ENCODE measurements around the gene XYLT1. TPM values are rescaled to one million over a fixed set of nuclear protein-coding genes. Genes with fewer than 3 reads are reported as not detected.
A peak's percentile ranks its signal among the peaks of the same experiment; 100 is the strongest.

The XYLT1 gene
- total and polyA plus RNA-seq, 10 of the 15 experiments (the other 5 are each of a cell fraction or from before 2014, with no cell fraction given): 0.88 to 14.8 (median 5.8) TPM

DNA sequence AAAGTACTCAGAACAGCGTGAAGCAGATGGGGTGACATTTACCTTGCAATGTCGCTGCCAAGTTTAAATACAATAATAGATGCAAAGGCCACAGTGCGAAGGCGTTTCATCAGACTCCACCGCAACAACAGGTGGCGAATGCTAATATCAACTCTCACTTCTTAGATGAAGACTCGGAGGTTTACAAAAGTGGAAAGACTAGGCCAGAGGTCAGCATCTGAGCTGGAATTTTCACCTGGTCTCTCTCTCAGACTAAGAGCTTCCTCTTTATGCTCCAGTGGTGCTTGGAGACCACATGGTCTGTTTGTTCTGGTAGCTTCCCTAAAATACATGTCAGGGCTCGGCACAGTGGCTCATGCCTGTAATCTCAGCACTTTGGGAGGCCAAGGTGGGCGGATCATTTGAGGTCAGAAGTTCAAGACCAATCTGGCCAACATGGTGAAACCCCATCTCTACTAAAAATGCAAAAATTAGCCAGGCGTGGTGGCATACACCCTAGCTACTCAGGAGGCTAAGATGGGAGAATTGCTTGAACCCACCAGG, 169.1 kb downstream of the XYLT1 start (continued):
- TF ChIP-seq KDM1A (IDR thresholded peaks at IDR 0.05; ENCODE audit: borderline replicate concordance) (no peak), ZNF384 (IDR thresholded peaks at IDR 0.05; ENCODE audit: borderline replicate concordance, low read depth, low read length) (no peak), ZNF24 (IDR thresholded peaks at IDR 0.05) (peak; percentile 70), NRF1 (conservative IDR thresholded peaks at IDR 0.05; ENCODE audit: low read depth, low read length) (no peak), IRF3 (IDR thresholded peaks at IDR 0.05) (no peak), ZBTB4 (CRISPR knock-in tag; IDR thresholded peaks at IDR 0.05) (no peak), CBX5 (IDR thresholded peaks at IDR 0.05; ENCODE audit: low read depth) (peak; percentile 50; the same call in 1 of the 2 replicates), SPI1 (IDR thresholded peaks at IDR 0.05; ENCODE audit: borderline replicate concordance, insufficient read depth, low read depth, low read length) (peak; percentile 70), WRNIP1 (IDR thresholded peaks at IDR 0.05; ENCODE audit: borderline replicate concordance, low read depth, low read length) (no peak), NBN (IDR thresholded peaks at IDR 0.05) (peak; percentile 98), STAT3 (IDR thresholded peaks at IDR 0.05; ENCODE audit: low read depth, low read length) (0 out of 2 replicates have a peak, but pooled peaks have one; percentile 65), NFYA (IDR thresholded peaks at IDR 0.05; ENCODE audit: borderline replicate concordance, low read depth, low read length) (no peak), PAX5 (IDR thresholded peaks at IDR 0.05; ENCODE audit: borderline replicate concordance, low read depth, low read length) (peak; percentile 84), SRF (IDR thresholded peaks at IDR 0.05; ENCODE audit: low read depth in 2 of 2, low read length in 2 of 2) (no peak), LARP7 (IDR thresholded peaks at IDR 0.05) (no peak), RAD21 (IDR thresholded peaks at IDR 0.05; ENCODE audit: insufficient read depth, low read depth, low read length) (peak; percentile 5; the same call in 1 of the 2 replicates), EGR1 (IDR thresholded peaks at IDR 0.05; ENCODE audit: borderline replicate concordance in 1 of 2, low read depth in 2 of 2, low read length in 2 of 2) (peak in 1 of 2 experiments; percentile 48; a peak in 2 of 3 replicates)
- TF ChIP-seq, protein P1, sequence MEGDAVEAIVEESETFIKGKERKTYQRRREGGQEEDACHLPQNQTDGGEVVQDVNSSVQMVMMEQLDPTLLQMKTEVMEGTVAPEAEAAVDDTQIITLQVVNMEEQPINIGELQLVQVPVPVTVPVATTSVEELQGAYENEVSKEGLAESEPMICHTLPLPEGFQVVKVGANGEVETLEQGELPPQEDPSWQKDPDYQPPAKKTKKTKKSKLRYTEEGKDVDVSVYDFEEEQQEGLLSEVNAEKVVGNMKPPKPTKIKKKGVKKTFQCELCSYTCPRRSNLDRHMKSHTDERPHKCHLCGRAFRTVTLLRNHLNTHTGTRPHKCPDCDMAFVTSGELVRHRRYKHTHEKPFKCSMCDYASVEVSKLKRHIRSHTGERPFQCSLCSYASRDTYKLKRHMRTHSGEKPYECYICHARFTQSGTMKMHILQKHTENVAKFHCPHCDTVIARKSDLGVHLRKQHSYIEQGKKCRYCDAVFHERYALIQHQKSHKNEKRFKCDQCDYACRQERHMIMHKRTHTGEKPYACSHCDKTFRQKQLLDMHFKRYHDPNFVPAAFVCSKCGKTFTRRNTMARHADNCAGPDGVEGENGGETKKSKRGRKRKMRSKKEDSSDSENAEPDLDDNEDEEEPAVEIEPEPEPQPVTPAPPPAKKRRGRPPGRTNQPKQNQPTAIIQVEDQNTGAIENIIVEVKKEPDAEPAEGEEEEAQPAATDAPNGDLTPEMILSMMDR (IDR thresholded peaks at IDR 0.05 in 2 of 3, conservative IDR thresholded peaks at IDR 0.05 in 1 of 3; ENCODE audit: control insufficient read depth in 2 of 3, extremely low read depth in 1 of 3, insufficient read depth in 1 of 3, low read depth in 3 of 3, low read length in 3 of 3): no peak
- TF ChIP-seq, protein P2, sequence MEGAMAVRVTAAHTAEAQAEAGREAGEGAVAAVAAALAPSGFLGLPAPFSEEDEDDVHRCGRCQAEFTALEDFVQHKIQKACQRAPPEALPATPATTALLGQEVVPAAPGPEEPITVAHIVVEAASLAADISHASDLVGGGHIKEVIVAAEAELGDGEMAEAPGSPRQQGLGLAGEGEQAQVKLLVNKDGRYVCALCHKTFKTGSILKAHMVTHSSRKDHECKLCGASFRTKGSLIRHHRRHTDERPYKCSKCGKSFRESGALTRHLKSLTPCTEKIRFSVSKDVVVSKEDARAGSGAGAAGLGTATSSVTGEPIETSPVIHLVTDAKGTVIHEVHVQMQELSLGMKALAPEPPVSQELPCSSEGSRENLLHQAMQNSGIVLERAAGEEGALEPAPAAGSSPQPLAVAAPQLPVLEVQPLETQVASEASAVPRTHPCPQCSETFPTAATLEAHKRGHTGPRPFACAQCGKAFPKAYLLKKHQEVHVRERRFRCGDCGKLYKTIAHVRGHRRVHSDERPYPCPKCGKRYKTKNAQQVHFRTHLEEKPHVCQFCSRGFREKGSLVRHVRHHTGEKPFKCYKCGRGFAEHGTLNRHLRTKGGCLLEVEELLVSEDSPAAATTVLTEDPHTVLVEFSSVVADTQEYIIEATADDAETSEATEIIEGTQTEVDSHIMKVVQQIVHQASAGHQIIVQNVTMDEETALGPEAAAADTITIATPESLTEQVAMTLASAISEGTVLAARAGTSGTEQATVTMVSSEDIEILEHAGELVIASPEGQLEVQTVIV (IDR thresholded peaks at IDR 0.05; ENCODE audit: borderline replicate concordance, partially characterized antibody): no peak
- TF ChIP-seq, protein P3, sequence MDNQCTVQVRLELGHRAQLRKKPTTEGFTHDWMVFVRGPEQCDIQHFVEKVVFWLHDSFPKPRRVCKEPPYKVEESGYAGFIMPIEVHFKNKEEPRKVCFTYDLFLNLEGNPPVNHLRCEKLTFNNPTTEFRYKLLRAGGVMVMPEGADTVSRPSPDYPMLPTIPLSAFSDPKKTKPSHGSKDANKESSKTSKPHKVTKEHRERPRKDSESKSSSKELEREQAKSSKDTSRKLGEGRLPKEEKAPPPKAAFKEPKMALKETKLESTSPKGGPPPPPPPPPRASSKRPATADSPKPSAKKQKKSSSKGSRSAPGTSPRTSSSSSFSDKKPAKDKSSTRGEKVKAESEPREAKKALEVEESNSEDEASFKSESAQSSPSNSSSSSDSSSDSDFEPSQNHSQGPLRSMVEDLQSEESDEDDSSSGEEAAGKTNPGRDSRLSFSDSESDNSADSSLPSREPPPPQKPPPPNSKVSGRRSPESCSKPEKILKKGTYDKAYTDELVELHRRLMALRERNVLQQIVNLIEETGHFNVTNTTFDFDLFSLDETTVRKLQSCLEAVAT (IDR thresholded peaks at IDR 0.05): peak; percentile 86

Measured in GM12878 (cell line).